PFSK-1 (cell line): ENCODE measurements around the gene RUNX2.

Experiments
- FOXP2 ChIP-seq: optimal IDR thresholded peaks from 2 replicates; pipeline ENCODE3; 2011; ENCODE audit warnings: borderline replicate concordance, control low read depth, inconsistent platforms; ENCODE audit not compliant: insufficient read depth; ENCODE audit errors: extremely low read length, extremely low read depth
- POLR2AphosphoS5 ChIP-seq: IDR thresholded peaks from 2 replicates; pipeline ENCODE4 v1.6.1; 2012; ENCODE audit warnings: low read depth, mild to moderate bottlenecking, control low read depth, low read length, moderate library complexity
- SIN3A ChIP-seq: IDR thresholded peaks from 2 replicates; pipeline ENCODE4 v1.6.1; 2012; ENCODE audit warnings: mild to moderate bottlenecking, low read length, moderate library complexity, borderline replicate concordance; ENCODE audit not compliant: insufficient read depth
- TAF1 ChIP-seq: IDR thresholded peaks from 2 replicates; pipeline ENCODE4 v1.6.1; 2012; ENCODE audit warnings: low read length, control low read depth, borderline replicate concordance; ENCODE audit not compliant: insufficient read depth
- TF ChIP-seq, protein P1 (sequence below), 2 experiments: IDR thresholded peaks; 2 replicates each; pipeline versions ENCODE4 v1.6.1 to v1.8.0; 2011 to 2012; ENCODE audit warnings: low read depth in 2 of 2, low read length in 2 of 2, control low read depth in 1 of 2, inconsistent platforms in 1 of 2, mild to moderate bottlenecking in 1 of 2, moderate library complexity in 1 of 2; ENCODE audit not compliant: insufficient read depth in 1 of 2

The RUNX2 gene

DNA sequence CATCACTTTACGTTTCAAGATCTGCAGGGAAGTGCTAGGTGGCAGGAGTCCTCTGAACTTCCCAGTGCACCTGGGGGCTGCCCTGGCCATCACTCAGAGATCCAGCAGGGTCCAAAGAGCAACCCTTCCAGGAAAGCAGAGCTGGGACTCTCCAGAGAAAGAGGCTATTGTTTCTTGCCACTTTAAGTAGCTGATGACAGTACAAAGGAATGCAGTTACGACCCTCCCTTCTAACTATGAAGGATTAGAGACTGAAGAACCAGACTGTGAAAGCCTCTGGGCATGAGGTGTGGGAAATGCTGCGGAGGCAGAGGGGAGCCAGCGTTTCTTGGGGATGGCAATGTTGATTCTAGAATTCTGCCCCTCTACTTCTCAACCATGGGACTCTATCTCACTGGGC is 238.8 kb downstream of the RUNX2 start:
- TF ChIP-seq, protein P1, sequence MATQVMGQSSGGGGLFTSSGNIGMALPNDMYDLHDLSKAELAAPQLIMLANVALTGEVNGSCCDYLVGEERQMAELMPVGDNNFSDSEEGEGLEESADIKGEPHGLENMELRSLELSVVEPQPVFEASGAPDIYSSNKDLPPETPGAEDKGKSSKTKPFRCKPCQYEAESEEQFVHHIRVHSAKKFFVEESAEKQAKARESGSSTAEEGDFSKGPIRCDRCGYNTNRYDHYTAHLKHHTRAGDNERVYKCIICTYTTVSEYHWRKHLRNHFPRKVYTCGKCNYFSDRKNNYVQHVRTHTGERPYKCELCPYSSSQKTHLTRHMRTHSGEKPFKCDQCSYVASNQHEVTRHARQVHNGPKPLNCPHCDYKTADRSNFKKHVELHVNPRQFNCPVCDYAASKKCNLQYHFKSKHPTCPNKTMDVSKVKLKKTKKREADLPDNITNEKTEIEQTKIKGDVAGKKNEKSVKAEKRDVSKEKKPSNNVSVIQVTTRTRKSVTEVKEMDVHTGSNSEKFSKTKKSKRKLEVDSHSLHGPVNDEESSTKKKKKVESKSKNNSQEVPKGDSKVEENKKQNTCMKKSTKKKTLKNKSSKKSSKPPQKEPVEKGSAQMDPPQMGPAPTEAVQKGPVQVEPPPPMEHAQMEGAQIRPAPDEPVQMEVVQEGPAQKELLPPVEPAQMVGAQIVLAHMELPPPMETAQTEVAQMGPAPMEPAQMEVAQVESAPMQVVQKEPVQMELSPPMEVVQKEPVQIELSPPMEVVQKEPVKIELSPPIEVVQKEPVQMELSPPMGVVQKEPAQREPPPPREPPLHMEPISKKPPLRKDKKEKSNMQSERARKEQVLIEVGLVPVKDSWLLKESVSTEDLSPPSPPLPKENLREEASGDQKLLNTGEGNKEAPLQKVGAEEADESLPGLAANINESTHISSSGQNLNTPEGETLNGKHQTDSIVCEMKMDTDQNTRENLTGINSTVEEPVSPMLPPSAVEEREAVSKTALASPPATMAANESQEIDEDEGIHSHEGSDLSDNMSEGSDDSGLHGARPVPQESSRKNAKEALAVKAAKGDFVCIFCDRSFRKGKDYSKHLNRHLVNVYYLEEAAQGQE (IDR thresholded peaks at IDR 0.05; ENCODE audit: insufficient read depth in 1 of 2, low read depth in 2 of 2, low read length in 2 of 2) = no peak
- TF ChIP-seq SIN3A (no peak), FOXP2 (no peak), POLR2AphosphoS5 (no peak), TAF1 (no peak)

DNA sequence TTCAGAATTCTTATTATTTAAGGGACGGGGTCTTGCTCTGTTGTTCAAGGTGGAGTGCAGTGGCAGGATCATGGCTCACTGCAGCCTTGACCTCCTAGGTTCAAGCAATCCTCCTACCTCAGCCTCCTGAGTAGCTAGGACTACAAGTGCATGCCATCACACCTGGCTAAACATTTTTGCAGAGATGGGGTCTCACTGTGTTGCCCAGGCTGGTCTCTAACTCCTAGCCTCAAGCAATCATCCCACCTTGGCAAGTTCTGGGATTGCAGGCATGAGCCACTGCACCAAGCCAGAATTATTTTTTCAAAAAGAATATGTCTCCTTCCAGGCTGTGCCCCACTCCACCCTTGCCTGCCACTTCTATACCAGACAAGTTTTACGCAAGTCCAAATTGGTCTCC is 239.7 kb downstream of the RUNX2 start:
- TF ChIP-seq TAF1 = no peak
- TF ChIP-seq SIN3A = no peak
- TF ChIP-seq POLR2AphosphoS5 = no peak
- no peak for TF ChIP-seq FOXP2

DNA sequence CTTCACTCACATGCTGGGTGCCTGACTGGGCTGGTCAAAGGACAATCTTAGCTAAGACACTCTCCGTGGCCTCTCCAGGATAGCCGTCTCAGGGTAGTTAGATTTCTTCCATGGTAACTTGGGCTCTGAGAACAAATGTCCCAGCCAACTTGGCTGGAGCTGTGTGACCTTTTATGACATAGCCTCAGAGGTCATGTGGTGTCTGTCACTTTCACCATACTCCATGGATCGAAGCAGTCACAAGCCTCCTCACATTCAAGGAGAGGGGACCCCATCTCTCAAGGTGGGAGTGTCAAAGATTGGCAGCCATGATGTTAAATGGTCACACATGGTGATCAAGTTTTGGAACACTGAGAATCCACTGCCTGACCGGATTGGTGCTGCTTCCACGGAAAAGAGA is 240.5 kb downstream of the RUNX2 start:
- TF ChIP-seq FOXP2 = no peak
- TF ChIP-seq, protein P1 (IDR thresholded peaks at IDR 0.05; ENCODE audit: insufficient read depth in 1 of 2, low read depth in 2 of 2, low read length in 2 of 2) = no peak
- no peak for TF ChIP-seq POLR2AphosphoS5
- no peak for TF ChIP-seq TAF1
- TF ChIP-seq SIN3A = no peak

DNA sequence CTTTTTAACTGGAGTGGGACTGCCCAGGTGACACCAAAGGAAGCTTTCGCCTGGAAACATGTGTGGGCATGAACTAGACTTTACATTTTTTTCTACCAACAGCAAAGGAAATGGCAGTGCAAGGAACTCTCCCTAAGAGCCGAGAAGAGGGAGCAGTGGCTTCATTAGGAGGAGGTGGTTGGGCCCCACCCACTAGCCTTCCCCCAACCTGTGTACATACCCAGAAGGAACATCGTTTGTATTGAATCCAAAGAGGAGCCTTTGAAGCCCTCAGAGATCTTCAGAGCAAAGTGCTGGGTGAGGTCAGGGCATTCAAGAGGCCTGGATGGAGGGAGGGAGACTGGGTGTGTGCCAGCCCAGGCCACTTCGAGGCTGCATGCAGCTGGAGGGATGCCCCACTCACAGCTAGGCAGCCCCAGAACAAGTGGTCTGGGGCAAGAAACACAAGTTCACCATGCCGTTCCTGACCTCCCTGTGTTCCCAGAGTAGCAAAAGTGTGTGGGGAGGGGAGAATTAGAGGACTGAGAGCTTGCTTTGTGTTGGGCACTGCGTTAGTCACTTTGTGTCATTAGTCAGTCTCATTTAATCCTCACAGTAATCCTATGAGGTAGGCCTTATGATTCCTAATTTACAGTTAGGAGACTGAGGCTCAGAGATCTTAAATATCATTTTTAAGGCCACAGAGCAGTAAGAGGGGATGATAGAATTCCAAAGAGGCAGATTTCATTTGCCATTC is 241.2 kb downstream of the RUNX2 start:
- TF ChIP-seq POLR2AphosphoS5 (no peak), SIN3A (no peak), FOXP2 (no peak), TAF1 (no peak)
- TF ChIP-seq, protein P1 (IDR thresholded peaks at IDR 0.05; ENCODE audit: insufficient read depth in 1 of 2, low read depth in 2 of 2, low read length in 2 of 2) = no peak

DNA sequence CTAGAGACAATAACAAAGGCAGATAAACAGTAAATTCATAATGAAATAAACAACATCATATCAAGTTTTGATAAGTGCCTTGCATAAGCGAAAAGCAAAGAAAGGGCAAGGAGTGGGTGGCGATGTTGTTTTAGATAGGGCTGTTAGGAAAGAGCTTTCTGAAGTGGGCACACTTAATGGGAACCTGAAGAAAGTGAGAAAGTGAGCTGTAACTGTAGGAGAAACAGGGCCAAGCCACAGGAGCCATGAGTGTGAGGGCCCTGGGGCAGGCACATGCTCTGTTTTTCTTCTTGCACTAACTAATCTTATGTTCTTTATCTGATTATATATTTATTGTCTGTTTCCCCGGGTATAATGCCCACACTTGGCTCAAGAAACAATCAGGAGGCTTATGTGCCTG is 243.0 kb downstream of the RUNX2 start:
- TF ChIP-seq FOXP2 (no peak), TAF1 (no peak), POLR2AphosphoS5 (no peak), SIN3A (no peak)
- TF ChIP-seq, protein P1 (IDR thresholded peaks at IDR 0.05; ENCODE audit: insufficient read depth in 1 of 2, low read depth in 2 of 2, low read length in 2 of 2) = no peak
